Lower leg skin (tissue), 4 donors: ENCODE data around the gene FRMD1. TPM values are rescaled to one million over a fixed set of nuclear protein-coding genes. Genes with fewer than 3 reads are reported as not detected.

ENCODE experiments used
- DNase-seq, 2 donors: peaks; one replicate each; pipeline ENCODE4 v3.0.0-alpha.2; 2019; ENCODE audit warnings: low spot score in 2 of 2
- H3K4me3 ChIP-seq: fragments of 200-600 bp; sonication (generic); 2 replicates; pipeline ENCODE4 v1.5.1; 2017; ENCODE audit warnings: mild to moderate bottlenecking, low read depth; ENCODE audit not compliant: poor library complexity, severe bottlenecking
- CTCF ChIP-seq, 3 donors: fragments of 450-650 bp; IDR thresholded peaks; one replicate each; pipeline ENCODE4 v1.5.1; 2016; ENCODE audit warnings: antibody characterized with exemption in 3 of 3, mild to moderate bottlenecking in 3 of 3, moderate library complexity in 2 of 3
- POLR2A ChIP-seq, 2 donors: fragments of 450-650 bp; IDR thresholded peaks; one replicate each; pipeline ENCODE4 v1.6.1; 2016 to 2017; ENCODE audit warnings: antibody characterized with exemption in 2 of 2, mild to moderate bottlenecking in 1 of 2, moderate library complexity in 1 of 2
- WGBS, 2 donors: methylation state at CpG; one replicate each; pipeline ENCODE4 v1.1.5; 2018; 5-methylcytosine and 5-hydroxymethylcytosine counted together
- intact Hi-C: fragments of 100-400 bp; cut with DNase I; formaldehyde crosslinking; loops from one replicate; pipeline ENCODE4 v1.15.0; 2023; ENCODE audit warnings: low total_unique reads
- total RNA-seq, 4 donors: library from RNA; depleted of rRNA; stranded (reverse); fragments of >200 nt; gene quantifications; one replicate each; pipeline ENCODE4 v1.1.0, GENCODE V29; 2016

The FRMD1 gene
- total RNA-seq, 4 donors from 2014 or later: 0.32 to 1.2 (median 0.72) TPM

DNA sequence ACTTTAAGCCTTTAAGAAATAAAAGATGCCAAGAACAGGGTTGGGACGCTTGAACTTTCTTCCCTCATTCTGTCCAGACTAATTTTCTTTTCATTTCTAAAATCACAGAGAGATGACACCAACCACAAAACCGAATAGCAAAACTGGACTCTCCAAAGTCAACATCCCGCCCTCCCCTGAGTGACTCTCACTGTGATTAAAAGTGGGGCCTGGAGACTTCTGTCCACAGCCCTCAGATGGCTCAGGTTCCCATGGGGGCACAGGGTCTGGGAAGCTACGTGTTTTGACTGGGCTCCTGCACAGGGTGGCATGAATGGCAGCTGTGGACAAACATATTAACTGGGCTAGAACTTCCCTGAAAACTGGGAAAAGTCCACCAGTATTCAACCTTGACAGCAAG lies 6.3 kb downstream of the FRMD1 start:
- intact Hi-C loops: no loop called here
- TF ChIP-seq CTCF (IDR thresholded peaks at IDR 0.05) (no peak), POLR2A (IDR thresholded peaks at IDR 0.05) (no peak)
- H3K4me3 ChIP-seq: no peak overlapping the region
- no peak for DNase-seq
- 57 to 63% methylated on average over 4 of the region's 4 CpGs for WGBS, 2 donors

DNA sequence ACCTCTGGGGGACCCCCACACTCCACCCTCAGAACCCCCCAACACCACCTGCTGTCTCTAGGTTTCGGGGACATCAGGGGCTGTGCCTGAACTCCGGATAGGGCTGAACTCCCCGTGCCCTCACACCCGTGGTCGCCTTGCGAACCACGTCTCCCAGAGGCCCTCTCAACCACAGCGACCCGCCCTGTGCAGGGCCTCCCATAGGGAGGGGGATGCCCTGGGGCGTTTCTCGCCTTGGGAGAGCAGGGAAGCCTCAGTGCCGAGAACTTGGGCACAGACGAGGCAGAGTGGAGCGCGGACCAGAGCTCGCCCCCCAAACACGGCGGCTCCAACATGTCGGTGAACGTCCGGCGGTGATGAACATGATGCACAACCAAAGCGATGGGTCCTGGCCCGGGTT lies 6.8 kb downstream of the FRMD1 start:
- no peak for DNase-seq
- intact Hi-C loops: no loop called here
- 70 to 75% methylated on average over 23 to 24 of the region's 24 CpGs for WGBS, 2 donors
- no peak for TF ChIP-seq POLR2A (IDR thresholded peaks at IDR 0.05)
- TF ChIP-seq CTCF (IDR thresholded peaks at IDR 0.05): no peak
- H3K4me3 ChIP-seq: no peak overlapping the region

GRCh38 chr6:168071620-168072019 lies 7.4 kb downstream of the FRMD1 start:
- intact Hi-C loops: no loop called here
- no peak overlapping the region for H3K4me3 ChIP-seq
- 82 to 85% methylated on average over 8 to 9 of the region's 9 CpGs for WGBS, 2 donors
- no peak for TF ChIP-seq CTCF (IDR thresholded peaks at IDR 0.05)
- TF ChIP-seq POLR2A (IDR thresholded peaks at IDR 0.05): no peak
- no peak for DNase-seq

DNA sequence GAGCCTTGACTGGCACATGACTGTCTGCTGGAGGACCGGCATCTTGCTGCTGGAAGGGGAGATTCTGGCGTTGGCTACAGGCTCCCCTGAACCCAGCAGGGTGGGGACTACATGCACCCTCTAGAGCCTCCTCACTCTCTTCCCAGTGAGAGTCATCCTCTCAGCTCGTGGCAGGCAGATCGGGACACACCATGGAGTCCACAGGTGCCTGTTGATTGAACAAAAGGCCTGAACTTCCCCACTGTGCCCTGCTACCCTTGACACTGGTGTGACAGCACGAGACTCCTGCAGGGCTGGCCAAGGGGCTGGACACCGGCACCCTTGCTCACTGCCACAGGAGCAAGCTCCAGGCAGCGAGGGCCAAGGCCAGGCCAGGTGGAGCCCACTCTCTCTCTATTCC lies 8.2 kb downstream of the FRMD1 start:
- DNase-seq: no peak
- no peak overlapping the region for H3K4me3 ChIP-seq
- intact Hi-C loops: no loop called here
- TF ChIP-seq CTCF (IDR thresholded peaks at IDR 0.05) (no peak), POLR2A (IDR thresholded peaks at IDR 0.05) (no peak)
- 90 to 93% methylated on average over 7 of the region's 7 CpGs for WGBS, 2 donors

- no peak for DNase-seq
- TF ChIP-seq POLR2A (IDR thresholded peaks at IDR 0.05) (no peak), CTCF (IDR thresholded peaks at IDR 0.05) (no peak)
- intact Hi-C loops: no loop called here
- no peak overlapping the region for H3K4me3 ChIP-seq
- WGBS, 2 donors: 85 to 87% methylated on average over 24 of the region's 24 CpGs
These were observed 11.8 kb downstream of the FRMD1 start for GRCh38 chr6:168067081-168067759.
